VCaP (cell line): ENCODE data around the gene PLXNA3.

ENCODE experiments used
- H3K27ac ChIP-seq: fragments of 450-650 bp; 2 replicates; pipeline ENCODE4 v1.5.1; 2017
- CTCF ChIP-seq: fragments of 450-650 bp; conservative IDR thresholded peaks from 2 replicates; pipeline ENCODE4 v1.5.1; 2017; ENCODE audit warnings: mild to moderate bottlenecking, moderate library complexity

The PLXNA3 gene

DNA sequence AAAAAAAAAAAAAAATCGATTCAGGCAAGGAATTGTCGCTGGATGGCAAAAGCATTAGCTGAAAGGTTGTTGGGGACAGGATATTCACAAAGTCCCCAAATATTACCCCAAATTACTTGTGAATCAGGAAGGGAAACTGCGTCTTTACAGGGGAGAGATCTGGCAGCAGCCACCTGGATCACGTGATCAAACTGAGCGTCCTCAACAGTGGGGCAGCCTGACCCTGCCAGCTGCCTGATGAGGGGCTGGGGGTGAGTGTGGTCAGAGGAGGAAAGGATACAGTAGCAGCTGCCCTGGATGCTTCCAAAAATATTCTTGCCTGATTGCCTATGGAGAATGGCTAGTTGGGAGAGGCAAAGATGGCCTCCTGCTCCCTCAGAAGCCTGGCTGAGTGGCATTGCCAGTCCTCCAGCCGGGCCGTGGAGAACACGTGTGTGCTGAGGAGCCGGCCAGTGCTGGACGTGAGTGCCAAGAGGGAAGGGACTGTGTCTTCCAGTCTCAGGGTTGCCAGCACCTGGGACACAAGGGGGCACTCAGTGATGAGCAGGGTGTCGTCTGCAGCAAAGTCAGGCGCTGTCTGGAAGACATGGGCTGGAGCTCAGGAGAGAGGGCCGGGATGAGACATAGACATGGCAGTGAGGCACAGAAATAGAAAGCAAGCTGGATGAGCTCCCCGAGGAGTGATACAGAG is 24.0 kb downstream of the PLXNA3 start:
- H3K27ac ChIP-seq = no peak overlapping the region
- no peak for TF ChIP-seq CTCF

- TF ChIP-seq CTCF = no peak
- no peak overlapping the region for H3K27ac ChIP-seq
Measured at GRCh38 chrX:154482786-154483185, 24.7 kb downstream of the PLXNA3 start.

DNA sequence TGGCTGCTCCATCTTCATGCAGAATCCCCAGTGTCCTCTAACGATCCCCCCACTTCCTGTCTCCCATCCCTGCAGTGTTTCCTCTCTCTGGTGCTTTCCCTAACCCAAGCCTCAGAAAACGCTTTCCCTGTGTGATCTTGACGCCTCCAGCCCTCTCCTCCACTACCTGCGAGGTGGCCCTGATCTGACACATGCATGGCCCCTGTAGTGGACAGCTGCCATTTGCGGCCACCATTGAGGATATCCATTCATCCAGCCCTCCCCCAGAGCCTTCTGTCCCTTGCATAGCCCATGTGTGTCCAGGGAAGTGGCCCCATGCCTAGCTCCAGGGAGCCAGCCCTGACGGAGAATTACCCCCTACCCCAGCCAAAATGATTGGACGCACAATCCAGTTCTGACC is 25.2 kb downstream of the PLXNA3 start:
- no peak for TF ChIP-seq CTCF
- H3K27ac ChIP-seq = no peak overlapping the region

DNA sequence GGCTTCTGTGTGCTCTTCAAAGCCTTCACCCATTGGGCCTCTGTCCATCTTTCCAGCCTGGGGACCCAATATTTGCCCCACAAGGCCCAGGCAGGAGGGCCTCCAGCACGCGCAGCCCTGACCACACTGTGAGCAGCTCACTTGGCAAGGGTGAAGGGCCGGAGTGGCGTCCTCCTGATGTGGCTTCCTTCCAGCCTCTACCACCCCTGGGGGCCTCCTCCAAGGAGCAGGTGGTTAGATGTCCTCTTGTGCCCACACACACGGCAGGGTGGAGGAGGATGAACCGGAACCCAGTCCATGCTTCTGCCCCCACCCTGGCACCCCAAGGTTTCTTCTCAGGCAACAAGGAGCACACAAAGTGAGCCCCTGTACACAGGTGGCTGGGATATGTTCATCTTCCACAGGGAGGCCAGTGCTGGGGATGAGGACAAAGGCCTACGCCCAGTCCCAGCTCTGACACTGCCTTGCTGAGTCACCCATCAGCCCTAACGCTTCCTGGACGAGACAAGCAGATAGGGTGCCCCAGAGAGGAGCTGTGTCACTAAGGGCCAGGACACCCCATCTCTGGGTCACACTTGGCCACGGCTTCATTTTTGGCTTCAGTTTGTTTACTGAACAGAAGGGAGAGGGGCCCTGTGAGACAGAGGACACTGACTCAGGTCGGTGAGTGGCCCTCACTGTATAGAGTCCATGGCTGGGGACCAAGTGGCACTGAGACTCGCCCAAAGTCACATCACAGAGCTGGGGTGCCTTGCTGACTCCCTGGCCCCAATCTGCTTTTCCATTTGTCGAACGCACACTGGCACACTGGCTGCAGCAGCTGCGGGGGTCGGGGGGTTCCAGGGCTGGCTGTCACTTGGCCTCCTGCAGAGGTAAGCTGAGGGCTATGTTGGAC is 26.4 kb downstream of the PLXNA3 start:
- H3K27ac ChIP-seq = no peak overlapping the region

DNA sequence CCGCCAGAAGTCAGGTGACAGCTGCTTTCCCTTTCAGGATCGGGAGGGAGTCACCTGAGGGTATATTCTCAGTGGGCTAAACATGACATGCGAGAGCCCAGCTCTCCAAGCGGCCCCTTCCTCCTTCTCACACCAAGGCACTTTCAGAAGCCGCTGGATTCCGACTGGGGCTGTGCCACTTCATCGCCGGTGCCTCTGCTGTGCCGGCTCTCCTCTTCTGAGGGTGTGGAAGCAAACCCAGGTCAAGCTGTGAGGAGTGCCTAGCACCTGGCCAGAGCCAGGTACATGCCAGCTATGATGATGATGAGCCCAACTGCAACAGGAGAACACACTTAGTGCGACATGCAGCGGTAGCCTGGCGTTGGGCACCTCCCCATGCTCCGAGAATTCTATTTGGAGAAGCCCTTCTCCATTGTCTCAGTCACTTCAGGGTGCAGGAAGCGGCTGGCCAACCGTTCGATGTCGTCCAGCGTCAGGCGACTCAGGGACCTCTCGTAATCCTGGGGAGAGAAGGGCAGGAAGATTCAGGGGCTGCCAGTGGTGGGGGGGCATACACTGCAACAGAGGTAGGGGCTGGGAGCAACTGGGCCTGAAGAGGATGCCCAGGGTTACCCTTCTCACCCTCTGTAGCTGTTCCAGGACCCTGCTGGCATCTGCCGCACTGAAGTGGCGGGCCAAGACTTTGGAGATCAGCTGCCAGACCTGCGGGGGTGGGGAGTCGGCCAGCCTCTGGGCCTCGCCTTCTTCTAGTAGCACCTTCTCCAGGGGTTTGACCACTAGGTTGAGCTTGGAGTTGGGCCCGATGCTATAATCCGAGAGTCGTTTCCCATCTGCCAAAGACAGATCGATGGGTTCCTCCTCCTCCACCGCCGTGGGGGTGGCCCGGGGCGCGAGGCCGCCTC is 27.3 kb downstream of the PLXNA3 start:
- H3K27ac ChIP-seq = peak overlapping the region; percentile 85
- TF ChIP-seq CTCF = no peak

More for the DNA sequence above, 26.4 kb downstream of the PLXNA3 start:
- TF ChIP-seq CTCF = no peak

- TF ChIP-seq CTCF = no peak
- H3K27ac ChIP-seq = peak overlapping the region; percentile 85
Measured at GRCh38 chrX:154486052-154486395, 27.9 kb downstream of the PLXNA3 start.
